Ureter (tissue), 1 donor: ENCODE data around the gene EVI2B. TPM values are rescaled to one million over a fixed set of nuclear protein-coding genes. Genes with fewer than 3 reads are reported as not detected.
"Not testable (repeated sequence)": the region's sequence is repeated elsewhere in the genome, so short reads cannot be mapped to it uniquely, and the experiment has no call there.

Source experiments
- DNase-seq: peaks from one replicate; pipeline ENCODE4 v3.0.0-alpha.2; 2020; ENCODE audit warnings: low spot score
- total RNA-seq: library from RNA; stranded (reverse); gene quantifications from one replicate; pipeline ENCODE4 v1.2.4, GENCODE V29; 2023
- donor health status: DM: yes; HTN: yes; CAD: no.

EVI2B gene
- total RNA-seq, 1 donor from 2014 or later = 6.5 TPM

GRCh38 chr17:31269578-31269983 is 44.3 kb downstream of the EVI2B start:
- no peak for DNase-seq

DNA sequence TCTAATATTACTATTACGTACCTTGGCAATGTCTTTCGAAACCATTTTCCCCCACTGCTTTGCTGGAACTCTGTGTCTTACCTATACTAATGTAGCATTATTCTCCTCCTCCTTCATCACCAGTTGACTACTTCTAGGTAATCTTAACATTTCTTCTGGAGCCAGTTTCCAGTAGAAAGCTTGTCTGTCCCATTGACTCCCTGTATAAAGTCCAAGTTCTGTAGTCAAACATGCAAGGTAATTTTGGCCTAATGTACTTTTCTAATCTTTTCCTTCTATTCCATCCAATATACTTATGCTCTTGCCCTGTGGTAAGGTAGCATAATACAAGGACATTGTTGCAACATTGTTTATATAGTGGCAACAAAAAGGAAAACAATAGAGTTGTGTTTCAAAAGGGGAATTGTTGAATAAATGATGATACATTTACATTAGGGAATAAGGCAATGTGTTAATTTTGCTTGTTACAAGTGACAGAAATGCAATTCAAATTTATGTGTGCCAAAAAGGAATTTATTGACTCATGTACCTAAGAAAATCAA is 44.7 kb downstream of the EVI2B start:
- DNase-seq = no peak

GRCh38 chr17:31266042-31266441 is 47.8 kb downstream of the EVI2B start:
- DNase-seq = no peak

DNA sequence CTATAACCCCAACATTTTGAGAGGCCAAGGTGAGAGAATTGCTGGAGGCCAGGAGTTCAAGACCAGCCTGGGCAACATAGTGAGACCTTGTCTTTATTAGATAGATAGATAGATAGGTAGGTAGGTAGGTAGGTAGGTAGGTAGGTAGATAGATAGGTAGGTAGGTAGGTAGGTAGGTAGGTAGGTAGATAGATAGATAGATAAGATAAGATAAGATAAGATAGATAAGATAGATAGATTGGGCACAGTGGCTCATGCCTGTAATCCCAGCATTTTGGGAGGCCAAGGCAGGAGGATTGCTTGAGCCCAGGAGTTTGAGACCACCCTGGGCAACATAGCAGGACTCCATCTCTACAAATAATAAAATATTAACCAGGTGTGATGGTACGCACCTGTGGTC is 50.9 kb downstream of the EVI2B start:
- not testable (repeated sequence) for DNase-seq

DNA sequence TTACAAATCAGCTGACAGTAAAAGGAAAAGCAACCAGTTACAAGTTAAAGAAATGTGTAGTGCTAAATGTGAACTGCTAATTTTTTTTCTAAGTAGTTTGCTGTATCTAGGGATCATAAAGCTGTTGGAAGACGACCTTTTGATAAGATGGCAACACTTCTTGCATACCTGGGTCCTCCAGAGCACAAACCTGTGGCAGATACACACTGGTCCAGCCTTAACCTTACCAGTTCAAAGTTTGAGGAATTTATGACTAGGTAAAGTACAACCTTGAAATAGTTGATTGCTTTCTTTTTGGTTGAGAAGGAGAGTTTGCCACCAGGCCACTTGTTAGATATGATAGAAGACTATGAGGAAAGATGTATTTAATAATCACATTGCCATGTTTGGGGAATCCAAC is 52.3 kb downstream of the EVI2B start:
- no peak for DNase-seq

- DNase-seq = no peak
Observed at GRCh38 chr17:31260151-31260550, 53.7 kb downstream of the EVI2B start.

DNA sequence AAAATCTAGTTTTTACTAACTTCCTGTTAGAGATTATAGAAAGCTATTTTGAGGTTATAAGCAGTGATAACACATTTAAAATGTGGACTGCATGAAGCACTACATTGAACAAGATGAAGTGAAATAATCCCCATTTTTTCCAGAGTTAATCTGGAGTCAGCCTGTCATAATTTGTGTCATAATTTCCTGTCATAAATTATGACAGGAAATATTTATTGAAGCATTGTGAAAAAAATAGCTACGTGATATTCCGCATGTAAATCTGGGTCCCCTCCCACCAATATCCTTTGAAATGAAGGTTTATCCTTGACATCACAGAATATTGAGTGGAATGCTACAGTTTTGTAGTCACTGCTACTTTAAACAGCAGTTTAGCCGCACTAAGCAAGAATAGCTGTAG is 56.9 kb downstream of the EVI2B start:
- DNase-seq = no peak

DNA sequence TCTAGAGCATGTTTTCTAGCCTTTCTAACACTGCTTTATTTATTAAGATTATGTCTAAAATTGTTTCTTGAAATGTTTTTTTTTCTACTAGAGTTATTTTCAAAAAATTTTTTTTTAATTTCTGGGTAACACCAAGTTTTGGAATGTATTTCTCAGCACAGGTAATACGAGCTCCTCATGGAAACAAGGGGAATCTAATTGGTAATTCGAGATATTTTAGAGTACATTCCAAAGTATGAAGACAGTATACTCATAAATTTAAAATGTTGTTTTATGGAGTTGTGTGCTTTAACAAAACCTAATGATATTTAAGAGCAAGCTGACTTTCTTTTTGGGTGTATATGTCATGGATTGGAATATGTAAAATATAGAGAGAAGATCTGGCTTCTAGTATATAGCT is 59.2 kb downstream of the EVI2B start:
- no peak for DNase-seq

Other genes with a start within 250 kb of the EVI2B start
- gene NF1, start 219.1 kb downstream of the EVI2B start, total RNA-seq = 112 TPM
- gene OMG, start 16.8 kb downstream of the EVI2B start, total RNA-seq = not detected
- gene EVI2A, start 7.6 kb upstream of the EVI2B start, total RNA-seq = 2.7 TPM
- 40.7 TPM for gene RAB11FIP4, start 77.6 kb upstream of the EVI2B start, total RNA-seq